22Rv1 (cell line): ENCODE data around the gene GATD1.

Experiments
- CTCF ChIP-seq: fragments of 450-650 bp; IDR thresholded peaks from 2 replicates; pipeline ENCODE4 v1.5.1; 2017; ENCODE audit warnings: mild to moderate bottlenecking
- ZFX ChIP-seq: fragments of 450-650 bp; IDR thresholded peaks from 2 replicates; pipeline ENCODE4 v1.6.1; 2017; ENCODE audit warnings: antibody characterized with exemption, borderline replicate concordance

- no peak for TF ChIP-seq CTCF
- no peak for TF ChIP-seq ZFX
These were observed 2.0 kb upstream of the GATD1 start for GRCh38 chr11:778976-779954.
